Body of pancreas (tissue), 4 donors: ENCODE results near the gene BTBD9. TPM values are rescaled to one million over a fixed set of nuclear protein-coding genes. Genes with fewer than 3 reads are reported as not detected.
"Not testable (repeated sequence)": the region's sequence is repeated elsewhere in the genome, so short reads cannot be mapped to it uniquely, and the experiment has no call there.

Experiments used
- ATAC-seq: fragments of 150-250 bp; one replicate; pipeline ENCODE4 v1.9.1; 2016
- DNase-seq, 4 donors: peaks; one replicate each; pipeline ENCODE4 v3.0.0-alpha.2; 2019
- H3K27ac ChIP-seq, 4 donors: fragments of 200-600 bp; sonication (generic); 1 replicate in 3 of 4; 2 replicates in 1 of 4; pipeline versions ENCODE4 v1.5.1 to v1.6.1; 2016 to 2019; ENCODE audit warnings: mild to moderate bottlenecking in 1 of 4, mixed read lengths in 1 of 4, moderate library complexity in 1 of 4
- H3K27me3 ChIP-seq, 2 donors: fragments of 200-600 bp; sonication (generic); one replicate each; pipeline ENCODE4 v1.6.0; 2016; ENCODE audit warnings: mild to moderate bottlenecking in 1 of 2
- H3K36me3 ChIP-seq, 2 donors: fragments of 200-600 bp; sonication (generic); replicated peaks in 1 of 2; 2 replicates each; pipeline ENCODE4 v1.5.1; 2016; ENCODE audit warnings: low read depth in 2 of 2; ENCODE audit not compliant: insufficient read depth in 1 of 2
- H3K4me1 ChIP-seq: fragments of 200-600 bp; sonication (generic); one replicate; pipeline ENCODE4 v1.6.0; 2016
- H3K4me3 ChIP-seq, 2 donors: fragments of 200-600 bp; sonication (generic); 1 replicate in 1 of 2; 2 replicates in 1 of 2; pipeline ENCODE4 v1.5.1; 2016 to 2019
- H3K9me3 ChIP-seq, 3 donors: fragments of 200-600 bp; sonication (generic); 1 replicate in 2 of 3; 2 replicates in 1 of 3; pipeline ENCODE4 v1.5.1; 2016
- CTCF ChIP-seq, 7 experiments: fragments of 450-650 bp in 4 of 7; fragments of 200-600 bp in 3 of 7; sonication (generic) in 3 of 7; IDR thresholded peaks; one replicate each; pipeline ENCODE4 v1.5.1; 2016 to 2019; ENCODE audit warnings: antibody characterized with exemption in 7 of 7
- POLR2A ChIP-seq, 3 donors: fragments of 450-650 bp; IDR thresholded peaks; one replicate each; pipeline ENCODE4 v1.6.1; 2016; ENCODE audit warnings: antibody characterized with exemption in 3 of 3, mild to moderate bottlenecking in 2 of 3
- WGBS, 2 donors: methylation state at CpG; one replicate each; pipeline ENCODE4 v1.1.5; 2017; 5-methylcytosine and 5-hydroxymethylcytosine counted together
- intact Hi-C: fragments of 100-400 bp; cut with DNase I; formaldehyde crosslinking; loops from one replicate; pipeline ENCODE4 v1.15.1; 2023
- total RNA-seq, 2 donors: library from RNA; depleted of rRNA; stranded (reverse); fragments of >200 nt; gene quantifications; one replicate each; pipeline ENCODE4 v1.1.0, GENCODE V29; 2016

The BTBD9 gene
- total RNA-seq, 2 donors from 2014 or later: 11.9 to 29.3 TPM

- Histone ChIP-seq H3K27me3 (no peaks in the 10 kb centered on the region), H3K4me3 (no peak overlapping the region), H3K36me3 (no peaks in the 10 kb centered on the region), H3K27ac (no peak overlapping the region), H3K4me1 (no peaks in the 10 kb centered on the region), H3K9me3 (no peaks in the 10 kb centered on the region)
- WGBS, 2 donors: 63 to 85% methylated on average over 4 of the region's 4 CpGs
- TF ChIP-seq CTCF (IDR thresholded peaks at IDR 0.05) (no peak), POLR2A (IDR thresholded peaks at IDR 0.05) (no peak)
- ATAC-seq (no peak), DNase-seq (no peak)
- intact Hi-C loops: no loop called here
These were observed 505.0 kb downstream of the BTBD9 start for GRCh38 chr6:38134704-38135088.

GRCh38 chr6:38133932-38134703 lies 505.6 kb downstream of the BTBD9 start:
- Histone ChIP-seq H3K36me3 (no peaks in the 10 kb centered on the region), H3K9me3 (no peaks in the 10 kb centered on the region), H3K27ac (no peak overlapping the region), H3K4me3 (no peak overlapping the region), H3K4me1 (no peaks in the 10 kb centered on the region), H3K27me3 (no peaks in the 10 kb centered on the region)
- intact Hi-C loops: no loop called here
- ATAC-seq (no peak), DNase-seq (no peak)
- 65 to 77% methylated on average over 7 of the region's 7 CpGs for WGBS, 2 donors
- TF ChIP-seq CTCF (IDR thresholded peaks at IDR 0.05): no peak
- TF ChIP-seq POLR2A (IDR thresholded peaks at IDR 0.05): no peak

- Histone ChIP-seq H3K4me3 (no peak overlapping the region), H3K9me3 (no peaks in the 10 kb centered on the region), H3K4me1 (no peaks in the 10 kb centered on the region), H3K27me3 (no peaks in the 10 kb centered on the region), H3K36me3 (no peaks in the 10 kb centered on the region), H3K27ac (no peak overlapping the region)
- TF ChIP-seq CTCF (IDR thresholded peaks at IDR 0.05) (no peak), POLR2A (IDR thresholded peaks at IDR 0.05) (no peak)
- peak; percentile 52 for ATAC-seq
- peak in 1 of 4 donors; percentile 28 for DNase-seq
- intact Hi-C loops: no loop called here
These were observed 508.2 kb downstream of the BTBD9 start for GRCh38 chr6:38131527-38131965.

- Histone ChIP-seq H3K4me3 (no peak overlapping the region), H3K9me3 (no peaks in the 10 kb centered on the region), H3K27ac (no peak overlapping the region), H3K4me1 (no peaks in the 10 kb centered on the region), H3K27me3 (no peaks in the 10 kb centered on the region), H3K36me3 (no peaks in the 10 kb centered on the region)
- ATAC-seq (no peak), DNase-seq (no peak)
- intact Hi-C loops: no loop called here
- WGBS, 2 donors: 95 to 96% methylated on average over 4 of the region's 4 CpGs
- TF ChIP-seq POLR2A (IDR thresholded peaks at IDR 0.05) (no peak), CTCF (IDR thresholded peaks at IDR 0.05) (no peak)
These were observed 512.4 kb downstream of the BTBD9 start for GRCh38 chr6:38127284-38127683.

GRCh38 chr6:38124224-38124926 lies 515.4 kb downstream of the BTBD9 start:
- not testable (repeated sequence) for H3K36me3 ChIP-seq

More at GRCh38 chr6:38124224-38124926, 515.4 kb downstream of the BTBD9 start:
- H3K27me3 ChIP-seq, DNase-seq, H3K27ac ChIP-seq, H3K4me3 ChIP-seq, H3K4me1 ChIP-seq, intact Hi-C loops, H3K9me3 ChIP-seq, ATAC-seq: not testable (repeated sequence)
- 96 to 97% methylated on average over 21 to 39 of the region's 40 CpGs for WGBS, 2 donors
